H9 (cell line): ENCODE results near the gene FAM98C. TPM values are rescaled to one million over a fixed set of nuclear protein-coding genes. Genes with fewer than 3 reads are reported as not detected.

Source experiments
- DNase-seq: peaks from one replicate; pipeline ENCODE4 v3.0.0-alpha.2; 2017
- H2AFZ ChIP-seq: one replicate; pipeline ENCODE4 v1.6.1; 2013; ENCODE audit warnings: mild to moderate bottlenecking, low read length, control low read depth, moderate library complexity
- H2AK5ac ChIP-seq: 2 replicates; pipeline ENCODE4 v1.6.1; 2013; ENCODE audit warnings: low read length, control low read depth, mixed read lengths; ENCODE audit not compliant: insufficient read length
- H2BK120ac ChIP-seq: one replicate; pipeline ENCODE4 v1.6.1; 2013; ENCODE audit warnings: low read depth, mild to moderate bottlenecking, low read length, control low read depth, inconsistent platforms; ENCODE audit not compliant: poor library complexity, severe bottlenecking
- H2BK12ac ChIP-seq: 2 replicates; pipeline ENCODE4 v1.6.1; 2013; ENCODE audit warnings: low read length, control low read depth, mixed read lengths, low read depth; ENCODE audit not compliant: insufficient read length
- H2BK15ac ChIP-seq: 2 replicates; pipeline ENCODE4 v1.6.1; 2013; ENCODE audit warnings: low read depth, low read length, control low read depth
- H2BK20ac ChIP-seq: one replicate; pipeline ENCODE4 v1.6.1; 2013; ENCODE audit warnings: low read depth, mild to moderate bottlenecking, low read length, control low read depth, inconsistent platforms; ENCODE audit not compliant: poor library complexity, severe bottlenecking
- H2BK5ac ChIP-seq: 2 replicates; pipeline ENCODE4 v1.6.1; 2013; ENCODE audit warnings: low read length, control low read depth, mixed read lengths; ENCODE audit not compliant: insufficient read length
- H3K14ac ChIP-seq: 2 replicates; pipeline ENCODE4 v1.6.1; 2013; ENCODE audit warnings: low read length, control low read depth; ENCODE audit not compliant: insufficient read depth
- H3K18ac ChIP-seq: 2 replicates; pipeline ENCODE4 v1.6.1; 2013; ENCODE audit warnings: low read depth, mild to moderate bottlenecking, mixed read lengths, low read length, control low read depth; ENCODE audit not compliant: insufficient read length
- H3K23ac ChIP-seq: 2 replicates; pipeline ENCODE4 v1.6.1; 2013; ENCODE audit warnings: low read length, control low read depth, mixed read lengths, low read depth; ENCODE audit not compliant: insufficient read length
- H3K23me2 ChIP-seq: 2 replicates; pipeline ENCODE4 v1.6.1; 2013; ENCODE audit warnings: low read depth, mild to moderate bottlenecking, mixed read lengths, low read length, control low read depth; ENCODE audit not compliant: insufficient read length, poor library complexity, severe bottlenecking
- H3K27ac ChIP-seq: 2 replicates; pipeline ENCODE4 v1.5.1; 2013; ENCODE audit warnings: low read length, control low read depth, mixed read lengths, low read depth; ENCODE audit not compliant: insufficient read length
- H3K27me3 ChIP-seq: 2 replicates; pipeline ENCODE4 v1.6.1; 2013; ENCODE audit warnings: low read length, control low read depth, inconsistent platforms; ENCODE audit not compliant: insufficient read depth
- H3K4ac ChIP-seq: 2 replicates; pipeline ENCODE4 v1.6.1; 2013; ENCODE audit warnings: low read depth, mild to moderate bottlenecking, control low read depth, inconsistent platforms, low read length, moderate library complexity
- H3K4me1 ChIP-seq: 2 replicates; pipeline ENCODE4 v1.6.1; 2013; ENCODE audit warnings: low read length, control low read depth, inconsistent platforms; ENCODE audit not compliant: insufficient read depth
- H3K4me2 ChIP-seq: 2 replicates; pipeline ENCODE4 v1.6.1; 2013; ENCODE audit warnings: low read length, control low read depth, mixed read lengths; ENCODE audit not compliant: insufficient read length, insufficient read depth
- H3K56ac ChIP-seq: 2 replicates; pipeline ENCODE4 v1.6.1; 2013; ENCODE audit warnings: low read depth, mild to moderate bottlenecking, mixed read lengths, low read length, control low read depth; ENCODE audit not compliant: insufficient read length
- H3K79me1 ChIP-seq: 2 replicates; pipeline ENCODE4 v1.6.1; 2013; ENCODE audit warnings: low read depth, mild to moderate bottlenecking, moderate library complexity, low read length, control low read depth, inconsistent platforms; ENCODE audit not compliant: insufficient read depth, poor library complexity, severe bottlenecking
- H3K79me2 ChIP-seq: 2 replicates; pipeline ENCODE4 v1.6.1; 2013; ENCODE audit warnings: low read length, control low read depth, inconsistent platforms; ENCODE audit not compliant: insufficient read depth
- H3K9ac ChIP-seq: 2 replicates; pipeline ENCODE4 v1.6.1; 2013; ENCODE audit warnings: low read length, control low read depth, mixed read lengths; ENCODE audit not compliant: insufficient read length; ENCODE audit errors: extremely low read depth
- H3K9me3 ChIP-seq: one replicate; pipeline ENCODE4 v1.6.1; 2013; ENCODE audit warnings: low read depth, low read length, inconsistent platforms; ENCODE audit not compliant: control insufficient read depth
- H3T11ph ChIP-seq: one replicate; pipeline ENCODE4 v1.6.1; 2013; ENCODE audit warnings: mild to moderate bottlenecking, low read length, control low read depth, inconsistent platforms
- H4K20me1 ChIP-seq: one replicate; pipeline ENCODE4 v1.6.1; 2013; ENCODE audit not compliant: control insufficient read depth, insufficient read length, insufficient read depth
- H4K5ac ChIP-seq: 2 replicates; pipeline ENCODE4 v1.6.1; 2013; ENCODE audit warnings: low read depth, mild to moderate bottlenecking, mixed read lengths, low read length, control low read depth; ENCODE audit not compliant: insufficient read length
- H4K8ac ChIP-seq: replicated peaks from 2 replicates; pipeline ENCODE4 v1.6.1; 2013; ENCODE audit warnings: low read length, control low read depth, mixed read lengths, low read depth; ENCODE audit not compliant: insufficient read length
- H4K91ac ChIP-seq: 2 replicates; pipeline ENCODE4 v1.6.1; 2013; ENCODE audit warnings: low read depth, mild to moderate bottlenecking, moderate library complexity, mixed read lengths, low read length, control low read depth; ENCODE audit not compliant: insufficient read length
- H3K27ac Mint-ChIP-seq, 3 experiments: 2 replicates in 2 of 3; 3 replicates in 1 of 3; pipeline ENCODE4 v1.8.0; 2020 to 2021; ENCODE audit warnings: mixed read lengths in 3 of 3, mild to moderate bottlenecking in 1 of 3, moderate library complexity in 1 of 3
- H3K27me3 Mint-ChIP-seq: 2 replicates; pipeline ENCODE4 v1.8.0; 2021; ENCODE audit warnings: low read depth, mild to moderate bottlenecking, moderate library complexity, mixed read lengths
- H3K36me3 Mint-ChIP-seq, 3 experiments: 2 replicates in 2 of 3; 3 replicates in 1 of 3; pipeline ENCODE4 v1.8.0; 2020 to 2021; ENCODE audit warnings: low read depth in 3 of 3, mixed read lengths in 3 of 3; ENCODE audit not compliant: insufficient read depth in 1 of 3
- H3K4me1 Mint-ChIP-seq, 2 experiments: 2 replicates each; pipeline ENCODE4 v1.8.0; 2020; ENCODE audit warnings: mixed read lengths in 2 of 2
- H3K4me3 Mint-ChIP-seq, 2 experiments: 2 replicates in 1 of 2; 3 replicates in 1 of 2; pipeline ENCODE4 v1.8.0; 2020 to 2021; ENCODE audit warnings: mild to moderate bottlenecking in 2 of 2, mixed read lengths in 2 of 2, moderate library complexity in 1 of 2
- H3K9me3 Mint-ChIP-seq, 2 experiments: 2 replicates in 1 of 2; 3 replicates in 1 of 2; pipeline ENCODE4 v1.8.0; 2020; ENCODE audit warnings: mild to moderate bottlenecking in 2 of 2, mixed read lengths in 2 of 2, moderate library complexity in 1 of 2
- CTCF ChIP-seq: fragments of 200-600 bp; sonication (generic); conservative IDR thresholded peaks from 3 replicates; pipeline ENCODE4 v1.8.0; 2021; ENCODE audit warnings: antibody characterized with exemption, mild to moderate bottlenecking
- WGBS: extraction: QIAGEN DNeasy Blood & Tissue Kit; methylation state at CpG from one replicate; pipeline ENCODE4 v1.1.7; 2013; ENCODE audit warnings: missing lambda C conversion rate, low lambda C conversion rate, mixed read lengths; ENCODE audit not compliant: insufficient read length; ENCODE audit errors: extremely low coverage; 5-methylcytosine and 5-hydroxymethylcytosine counted together
- total RNA-seq: library from RNA; stranded (reverse); gene quantifications from 2 replicates; pipeline ENCODE4 v1.2.1, GENCODE V29; 2021

Gene FAM98C
- total RNA-seq, 1 experiment from 2014 or later = 16.4 TPM

DNA sequence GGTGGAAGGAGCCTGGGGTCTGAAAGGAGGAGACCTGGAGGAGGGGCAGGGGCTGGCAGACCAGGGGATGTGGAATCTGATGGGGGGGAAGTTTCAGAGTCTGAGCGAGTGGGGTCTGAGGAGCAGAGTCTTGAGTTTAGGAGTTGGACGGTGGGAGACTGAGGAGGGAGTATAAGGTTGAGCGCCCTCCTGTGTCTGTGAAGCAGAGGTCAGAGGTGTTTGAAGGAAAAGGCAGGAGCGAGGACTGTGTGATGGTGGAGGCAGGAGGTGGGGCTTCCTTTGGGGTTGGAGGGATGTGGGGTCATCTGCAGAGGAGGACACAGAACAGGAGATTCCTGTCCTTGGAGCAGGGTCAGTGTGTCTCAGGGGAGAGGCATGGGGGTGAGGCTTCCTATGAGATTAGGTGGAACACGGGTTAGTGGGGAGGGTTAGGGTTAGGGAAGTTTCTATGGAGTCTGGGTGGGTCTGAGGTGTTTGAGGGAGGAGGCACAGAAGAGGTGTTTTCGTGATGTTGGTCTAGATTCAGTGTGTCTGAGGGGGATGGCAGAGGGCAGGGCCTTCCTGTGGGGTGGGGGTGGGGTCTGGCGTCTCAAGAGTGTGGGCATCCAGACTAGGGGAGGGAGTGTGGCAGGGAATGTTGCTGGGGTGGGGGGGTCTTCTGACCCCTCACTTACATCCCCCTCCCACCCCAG, 38.9 kb downstream of the FAM98C start:
- Histone ChIP-seq H2AFZ (no peak overlapping the region), H3K4ac (no peak overlapping the region), H4K8ac (no peak overlapping the region), H3K4me1 (no peaks in the 10 kb centered on the region), H4K5ac (no peak overlapping the region), H3K27ac (no peak overlapping the region), H3K9ac (no peak overlapping the region), H3K79me2 (no peaks in the 10 kb centered on the region), H4K20me1 (no peaks in the 10 kb centered on the region), H3K27me3 (no peaks in the 10 kb centered on the region), H2BK120ac (no peak overlapping the region), H3T11ph (no peak overlapping the region), H3K14ac (no peak overlapping the region), H3K79me1 (no peaks in the 10 kb centered on the region), H3K18ac (no peak overlapping the region), H2BK20ac (no peak overlapping the region), H2AK5ac (no peak overlapping the region), H2BK5ac (no peak overlapping the region), H3K4me2 (no peak overlapping the region), H3K9me3 (no peaks in the 10 kb centered on the region), H3K23ac (no peak overlapping the region), H4K91ac (no peak overlapping the region), H2BK15ac (no peak overlapping the region), H2BK12ac (no peak overlapping the region), H3K56ac (no peak overlapping the region), H3K23me2 (no peaks in the 10 kb centered on the region)
- DNase-seq = peak; percentile 77
- Mint-ChIP-seq H3K4me1 (peaks cover 5 to 16% of the 10 kb centered on the region in 2 experiments; a peak in 3 of 4 replicates), H3K36me3 (peaks cover 29 to 37% (median 35%) of the 10 kb centered on the region in 3 experiments), H3K27me3 (no peaks in the 10 kb centered on the region), H3K27ac (peak overlapping the region; percentile 41 to 89 (median 56); a peak in 4 of 7 replicates), H3K9me3 (no peaks in the 10 kb centered on the region), H3K4me3 (peak overlapping the region in 1 of 2 experiments; percentile 52; a peak in 2 of 5 replicates)
- no CpG with 5 or more reads among the region's 7 CpGs for WGBS
- TF ChIP-seq CTCF = peak; percentile 70
